ENCODE results near the gene ARHGDIG. TPM values are rescaled to one million over a fixed set of nuclear protein-coding genes. Genes with fewer than 3 reads are reported as not detected.
A peak's percentile ranks its signal among the peaks of the same experiment; 100 is the strongest.

The ARHGDIG gene
- total RNA-seq, 1 experiment from 2014 or later: 5.9 TPM

DNA sequence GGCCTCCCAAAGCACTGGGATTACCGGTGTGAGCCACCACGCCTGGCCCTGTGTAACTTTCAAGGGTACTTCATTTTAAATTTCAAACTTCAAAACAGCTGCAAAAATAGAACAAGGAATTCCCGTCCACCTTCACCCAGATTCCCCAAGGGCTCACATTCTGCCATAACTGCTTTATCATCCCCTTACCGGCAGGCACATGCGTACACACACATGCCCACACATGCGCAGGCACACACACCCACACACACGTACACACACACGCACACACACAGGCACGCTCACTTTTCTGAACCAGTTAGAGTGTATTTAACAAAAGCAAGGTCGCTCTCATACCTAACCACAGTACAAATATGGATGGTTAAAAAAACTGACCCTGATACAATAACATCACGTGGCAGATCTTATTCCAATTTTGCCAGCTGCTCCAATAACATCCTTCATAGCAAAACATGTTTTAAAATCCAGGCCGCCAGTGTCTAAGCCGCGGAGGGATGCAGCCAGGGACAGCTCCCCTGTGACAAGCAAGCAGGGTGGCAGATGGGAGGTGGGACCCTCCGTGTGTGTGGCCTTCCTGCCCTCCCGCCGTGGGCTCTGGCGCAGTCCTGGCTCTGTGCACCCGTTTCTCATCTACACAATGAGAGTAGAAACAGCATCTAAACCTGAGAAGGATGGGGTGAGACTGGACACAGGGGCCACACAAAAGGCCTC lies 25.7 kb downstream of the ARHGDIG start:
- Histone ChIP-seq H2AFZ (ENCODE audit: low read length) (no peak overlapping the region), H3K79me1 (ENCODE audit: insufficient read depth, low read depth, low read length, poor library complexity, severe bottlenecking) (no peaks in the 10 kb centered on the region), H3K56ac (ENCODE audit: insufficient read length, low read depth, low read length) (no peak overlapping the region), H3K14ac (ENCODE audit: insufficient read depth, low read length) (no peak overlapping the region; the same call in 1 of the 2 replicates), H3K18ac (ENCODE audit: insufficient read length, low read depth, low read length) (no peak overlapping the region), H3K9ac (ENCODE audit: extremely low read depth, insufficient read length, low read length) (no peak overlapping the region), H4K8ac (replicated peaks; ENCODE audit: insufficient read length, low read depth, low read length) (no peak overlapping the region), H4K20me1 (ENCODE audit: control insufficient read depth, insufficient read depth, insufficient read length) (no peaks in the 10 kb centered on the region), H2BK120ac (ENCODE audit: low read depth, low read length, poor library complexity, severe bottlenecking) (no peak overlapping the region), H3K4ac (ENCODE audit: low read depth, low read length) (no peak overlapping the region), H2AK5ac (ENCODE audit: insufficient read length, low read length) (no peak overlapping the region), H2BK12ac (ENCODE audit: insufficient read length, low read depth, low read length) (no peak overlapping the region), H3T11ph (ENCODE audit: low read length) (no peak overlapping the region), H3K27ac (ENCODE audit: insufficient read length, low read depth, low read length) (no peak overlapping the region), H3K23me2 (ENCODE audit: insufficient read length, low read depth, low read length, poor library complexity, severe bottlenecking) (no peaks in the 10 kb centered on the region), H4K91ac (ENCODE audit: insufficient read length, low read depth, low read length) (no peak overlapping the region), H3K23ac (ENCODE audit: insufficient read length, low read depth, low read length) (no peak overlapping the region), H2BK20ac (ENCODE audit: low read depth, low read length, poor library complexity, severe bottlenecking) (no peak overlapping the region), H2BK5ac (ENCODE audit: insufficient read length, low read length) (no peak overlapping the region), H4K5ac (ENCODE audit: insufficient read length, low read depth, low read length) (no peak overlapping the region), H2BK15ac (ENCODE audit: low read depth, low read length) (no peak overlapping the region), H3K4me1 (ENCODE audit: insufficient read depth, low read length) (no peaks in the 10 kb centered on the region), H3K79me2 (ENCODE audit: insufficient read depth, low read length) (no peaks in the 10 kb centered on the region), H3K4me2 (ENCODE audit: insufficient read depth, insufficient read length, low read length) (no peak overlapping the region), H3K9me3 (ENCODE audit: control insufficient read depth, low read depth, low read length) (no peaks in the 10 kb centered on the region), H3K27me3 (ENCODE audit: insufficient read depth, low read length) (no peaks in the 10 kb centered on the region)
- H3K4me3 Mint-ChIP-seq: no peak overlapping the region
- H3K36me3 Mint-ChIP-seq (ENCODE audit: insufficient read depth in 1 of 3, low read depth in 3 of 3): peaks cover 14 to 51% (median 50%) of the 10 kb centered on the region in 3 experiments; a peak in 6 of 7 replicates
- no peaks in the 10 kb centered on the region for H3K9me3 Mint-ChIP-seq
- H3K27ac Mint-ChIP-seq: peak overlapping the region in 2 of 3 experiments; percentile 7 to 49; a peak in 3 of 7 replicates
- no peaks in the 10 kb centered on the region for H3K4me1 Mint-ChIP-seq
- no peak for TF ChIP-seq CTCF (conservative IDR thresholded peaks at IDR 0.05)
- DNase-seq: no peak
- WGBS (ENCODE audit: extremely low coverage, insufficient read length, low lambda C conversion rate): no CpG with 5 or more reads among the region's 19 CpGs
- no peaks in the 10 kb centered on the region for H3K27me3 Mint-ChIP-seq (ENCODE audit: low read depth)

Data from H9 (cell line).